GM20431 (cell line): ENCODE measurements around the gene FANCB.

Source experiments
- in situ Hi-C: fragments of 300-500 bp; cut with MseI, MboI; formaldehyde crosslinking; loops from one replicate; pipeline ENCODE4 v1.15.0; 2020; ENCODE audit warnings: low sequenced_read_pairs; ENCODE audit not compliant: unreplicated experiment

Gene FANCB

DNA sequence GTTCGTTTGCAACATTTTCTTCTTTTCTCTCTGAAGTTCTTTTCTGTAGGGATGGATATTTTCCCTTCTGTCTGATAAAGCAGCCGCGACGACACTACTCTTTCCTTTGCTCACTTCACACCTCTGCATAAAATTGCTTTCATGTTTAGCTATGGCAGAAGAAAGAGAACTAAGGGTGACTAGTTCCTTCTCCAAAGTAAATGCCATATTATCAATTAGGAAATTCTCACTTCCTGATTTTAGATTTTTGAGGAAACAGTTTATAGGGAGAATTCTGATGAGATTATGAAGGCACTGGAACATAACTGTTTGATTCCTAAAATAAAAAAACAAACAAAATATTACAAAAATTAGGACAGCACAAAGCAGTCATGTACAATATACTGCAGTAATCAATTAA, 29.2 kb downstream of the FANCB start:
- in situ Hi-C loops = no loop called here

DNA sequence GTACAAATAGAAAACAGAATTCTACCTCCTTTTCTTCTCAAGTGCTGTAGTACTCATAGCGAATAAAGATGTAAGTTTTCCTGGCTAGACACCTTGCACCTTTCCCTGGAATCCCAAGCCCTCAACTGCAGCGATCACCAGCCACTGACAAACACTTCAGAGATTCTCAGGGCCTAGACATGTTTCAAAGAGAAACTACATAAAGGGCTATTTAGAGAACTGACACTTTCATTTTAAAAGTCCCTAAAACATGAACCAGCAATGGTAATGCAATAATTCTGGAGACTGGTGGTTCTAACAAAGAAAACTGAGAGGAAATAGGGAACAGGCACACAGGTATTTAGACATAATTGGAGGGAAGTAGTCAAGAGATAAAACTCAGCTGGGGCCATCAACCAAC, 35.7 kb downstream of the FANCB start:
- in situ Hi-C loops = no loop called here

DNA sequence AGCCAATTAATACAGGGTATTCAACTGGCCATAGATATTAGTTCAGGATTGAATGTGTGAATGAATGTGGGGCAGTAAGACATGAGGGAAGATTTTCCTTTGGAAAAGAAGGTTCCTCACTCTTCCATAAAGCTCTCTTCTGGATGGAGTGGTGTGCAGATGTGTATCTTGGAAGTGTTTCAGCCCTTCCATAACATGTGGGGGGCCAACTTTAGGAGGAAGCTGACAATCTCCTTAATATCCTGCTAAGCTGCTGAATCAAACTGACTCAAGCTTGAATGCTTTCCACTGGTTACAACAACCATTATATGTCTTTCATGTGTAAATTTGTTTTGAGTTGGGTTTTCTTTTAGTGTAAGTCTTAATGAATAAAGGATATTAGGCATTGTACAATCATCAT, 40.3 kb downstream of the FANCB start:
- in situ Hi-C loops = no loop called here

DNA sequence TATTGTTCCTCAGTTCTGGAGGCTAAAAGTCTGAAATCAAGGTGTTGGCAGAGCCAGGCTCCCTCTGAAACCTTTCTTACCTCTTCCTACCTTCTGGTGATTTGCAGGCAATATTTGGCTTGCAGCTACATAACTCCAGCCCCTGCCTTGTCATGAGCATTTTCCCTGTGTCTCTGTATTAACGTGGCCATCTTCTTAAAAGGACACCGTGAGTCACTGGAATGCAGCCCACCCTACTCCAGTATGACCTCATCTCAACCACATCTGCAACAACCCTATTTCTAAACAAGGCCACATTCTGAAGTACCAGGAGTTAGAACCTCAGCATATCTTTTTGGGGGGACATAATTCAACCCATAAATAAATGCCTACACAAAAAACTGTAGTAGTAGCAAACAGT, 40.7 kb downstream of the FANCB start:
- in situ Hi-C loops = no loop called here

DNA sequence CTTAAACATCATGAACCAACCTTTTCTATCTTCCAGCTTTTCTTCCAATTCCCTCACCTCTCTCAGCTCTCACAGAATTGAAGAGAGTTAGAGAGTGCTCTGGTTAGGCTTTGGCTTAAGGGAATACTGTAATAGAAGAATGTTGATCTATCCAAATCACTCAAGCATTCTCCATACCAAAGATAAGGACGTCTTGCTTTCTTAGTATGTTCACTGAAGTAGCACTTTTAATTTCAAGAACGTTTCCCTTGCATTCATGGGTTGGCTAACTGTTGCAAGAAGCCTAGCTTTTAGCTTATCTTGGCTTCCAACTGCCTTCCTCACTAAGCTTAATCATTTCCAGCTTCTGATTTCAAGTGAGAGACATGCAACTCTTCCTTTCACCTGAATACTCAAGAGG, 43.2 kb downstream of the FANCB start:
- in situ Hi-C loops = no loop called here

DNA sequence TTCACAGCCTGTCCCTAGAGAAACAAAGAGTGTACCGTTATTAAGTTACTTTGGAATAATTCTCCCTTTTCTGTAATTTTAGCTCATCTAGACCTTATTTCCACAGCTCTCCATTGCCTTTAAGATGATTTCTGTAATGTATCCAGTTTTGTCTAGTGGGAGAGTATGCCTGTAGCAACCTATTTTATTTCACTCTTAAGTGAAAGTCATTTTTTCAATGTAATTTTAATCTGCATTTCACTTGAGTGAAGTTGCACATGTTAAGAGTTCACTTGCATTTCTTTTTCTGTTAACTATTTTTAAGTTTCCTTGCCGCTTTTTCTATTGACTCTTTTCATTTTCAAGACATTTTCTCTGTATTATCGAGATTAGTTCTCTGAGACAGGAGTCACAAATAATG, 46.5 kb downstream of the FANCB start:
- in situ Hi-C loops = no loop called here

DNA sequence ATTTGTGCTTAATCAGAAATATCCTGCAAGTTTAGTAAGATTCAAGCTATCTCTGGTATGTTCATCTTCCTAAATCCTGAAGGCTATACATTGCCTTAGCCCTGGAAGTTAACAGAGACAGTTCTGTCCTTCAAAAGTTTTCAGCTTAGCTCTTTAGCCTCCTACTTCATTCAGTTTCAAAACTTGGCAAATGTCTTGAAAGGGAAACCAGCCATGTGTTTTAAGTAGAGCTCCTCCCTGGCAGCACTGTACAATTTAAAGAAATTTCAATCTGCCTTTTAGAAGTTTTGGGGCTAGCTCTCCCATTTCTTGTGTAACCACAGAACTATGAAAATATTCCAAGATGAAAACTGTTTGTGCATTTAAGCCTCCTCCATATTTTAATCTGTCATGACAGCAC, 47.0 kb downstream of the FANCB start:
- in situ Hi-C loops = no loop called here

DNA sequence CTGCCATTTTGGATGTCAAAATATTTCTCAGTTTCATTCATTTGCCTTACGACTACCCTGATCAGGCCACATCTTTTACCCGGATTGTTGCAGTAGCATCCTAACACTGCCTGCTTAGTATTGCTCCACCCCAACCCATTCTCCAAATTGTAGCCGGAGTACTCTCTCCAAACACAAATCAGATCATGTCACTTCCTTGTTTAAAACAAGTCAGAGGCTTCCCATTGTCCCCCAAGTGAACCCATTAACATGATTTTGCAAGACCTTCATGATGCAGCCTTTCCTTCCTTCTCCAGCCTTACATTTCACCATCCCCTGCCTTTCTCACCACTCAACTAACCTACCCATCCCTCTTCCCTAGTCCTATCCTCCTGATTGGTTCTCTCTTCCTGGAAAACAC, 53.1 kb downstream of the FANCB start:
- in situ Hi-C loops = no loop called here

DNA sequence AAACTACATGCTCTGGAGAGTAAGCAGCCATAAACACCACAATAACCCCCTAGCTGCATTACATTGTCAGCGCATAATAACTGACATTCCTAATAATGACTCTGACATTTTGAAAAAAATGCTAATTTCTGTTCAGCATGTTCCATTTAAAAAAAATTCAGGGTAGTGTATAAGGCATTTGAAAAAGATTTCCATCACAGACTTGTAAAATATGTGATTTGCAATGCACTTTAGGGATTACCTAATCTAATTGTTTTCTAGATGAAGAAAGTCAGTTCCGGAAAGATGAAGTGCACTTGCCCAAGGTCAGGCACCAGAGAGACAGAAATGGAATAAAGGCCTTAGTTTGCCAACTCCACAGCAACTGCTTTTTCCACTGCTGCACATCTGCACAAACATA, 55.3 kb downstream of the FANCB start:
- in situ Hi-C loops = no loop called here

DNA sequence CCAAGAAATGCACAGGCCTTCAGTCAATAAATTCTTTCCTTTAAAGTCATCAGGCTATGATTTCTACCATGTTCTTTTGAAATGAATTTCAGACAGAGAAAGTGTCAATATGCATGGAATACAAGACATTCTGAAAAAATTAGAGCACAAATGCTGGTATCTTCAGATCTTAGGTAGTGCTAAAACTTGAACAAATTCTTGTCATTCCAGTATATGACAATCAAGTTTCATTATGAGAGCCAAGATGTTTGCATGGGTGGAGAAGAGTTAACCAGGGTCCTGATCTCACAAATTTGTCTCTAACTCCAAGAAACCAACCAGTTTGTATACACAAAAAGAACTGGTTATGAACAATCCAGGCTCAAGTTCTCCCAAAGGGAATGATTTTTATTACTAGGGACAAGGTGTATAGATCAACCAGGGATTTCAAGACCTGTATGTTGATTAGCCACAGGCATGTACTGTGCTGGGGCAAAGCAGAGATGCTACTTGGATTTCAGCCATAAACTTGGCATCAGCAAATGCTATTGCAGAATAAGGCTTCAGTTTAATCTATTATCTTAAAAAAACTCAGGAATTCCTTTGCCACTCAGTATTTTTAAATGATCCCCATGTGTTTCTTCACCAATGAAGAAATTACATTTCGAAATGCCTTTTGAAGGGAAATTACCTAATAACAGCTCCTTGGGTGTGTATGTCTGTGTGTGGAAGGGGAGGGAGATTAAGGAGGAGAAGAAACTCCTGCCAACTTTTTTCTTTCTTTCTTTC, 69.7 kb downstream of the FANCB start:
- in situ Hi-C loops = no loop called here

DNA sequence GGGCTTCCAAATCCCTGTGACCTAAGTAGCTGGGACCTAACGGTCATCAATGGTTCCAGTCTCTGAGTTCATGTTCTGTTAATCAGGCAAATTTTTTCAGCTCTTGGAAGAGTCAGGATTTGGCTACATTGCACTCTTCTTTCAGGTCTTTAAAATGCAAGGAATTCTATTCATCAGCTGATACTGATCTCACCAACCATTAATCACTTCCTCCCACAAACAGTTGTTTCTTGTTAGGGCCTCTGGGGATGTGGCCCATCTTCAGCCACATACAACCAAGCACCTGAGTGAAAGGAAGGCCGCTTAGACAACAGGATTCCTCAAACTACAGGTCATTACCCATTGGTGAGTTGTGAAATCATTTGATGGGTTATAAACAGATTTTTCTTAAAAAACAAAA, 71.7 kb downstream of the FANCB start:
- in situ Hi-C loops = no loop called here

DNA sequence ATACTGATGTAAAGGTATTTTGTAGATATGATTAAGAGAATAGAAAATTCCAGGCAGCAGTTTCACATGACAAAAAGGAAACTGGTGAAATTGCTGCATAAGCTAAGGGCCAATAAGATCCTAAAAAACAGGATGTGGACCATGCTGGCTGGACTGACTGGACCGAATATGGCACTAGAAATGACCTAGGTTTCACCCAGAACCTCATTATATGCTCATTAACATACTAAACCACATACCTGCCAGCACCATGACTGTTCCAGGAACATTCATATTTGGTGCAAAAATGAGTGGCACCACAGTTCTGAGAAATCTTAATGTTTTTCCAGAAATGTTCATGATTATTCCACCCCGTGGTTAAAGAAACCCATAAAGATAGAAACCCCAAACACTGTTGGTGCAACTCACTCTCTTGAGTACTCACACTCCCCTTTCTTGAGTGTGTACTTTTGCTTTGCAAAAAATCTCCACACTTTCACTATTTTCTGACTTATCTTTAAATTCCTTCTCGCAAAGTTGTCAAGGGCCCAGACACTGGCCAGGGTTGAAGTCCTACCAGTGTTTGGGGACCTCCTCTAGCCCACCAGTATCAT, 74.0 kb downstream of the FANCB start:
- in situ Hi-C loops = no loop called here
